ENCODE results near the gene WDR5. TPM values are rescaled to one million over a fixed set of nuclear protein-coding genes. Genes with fewer than 3 reads are reported as not detected.

Gene WDR5
- total and polyA plus RNA-seq, 2 of the 13 experiments (the other 11 are each of a cell fraction or from before 2014, with no cell fraction given), result 34.3 TPM

- no peak for ATAC-seq
- H3K4me3 ChIP-seq (replicated peaks in 1 of 3; ENCODE audit: insufficient read depth in 1 of 3, low read depth in 2 of 3, low read length in 3 of 3), result no peak overlapping the region
- H3K27me3 ChIP-seq (ENCODE audit: control insufficient read depth in 1 of 2, insufficient read depth in 2 of 2, low read length in 2 of 2), result no peaks in the 10 kb centered on the region
- H3K9me3 ChIP-seq (ENCODE audit: low read length), result no peaks in the 10 kb centered on the region
- H4K20me1 ChIP-seq (ENCODE audit: insufficient read depth, low read length), result no peaks in the 10 kb centered on the region
- H3K27ac ChIP-seq (ENCODE audit: extremely low read length, insufficient read depth, low read length), result no peak overlapping the region
- BruUV-seq (replicated peaks), result no TSS peak
- 87% methylated on average over 14 of the region's 14 CpGs for WGBS (ENCODE audit: low lambda C conversion rate)
- ChIA-PET POLR2A (no interaction called here), CTCF (ENCODE audit: low intra/inter-chr PET ratio, low total read pairs) (no interaction called here)
- no peak overlapping the region for H3K9ac ChIP-seq (ENCODE audit: insufficient read depth, low read depth, low read length)
- no peak overlapping the region for H2AFZ ChIP-seq (ENCODE audit: low read length)
- DNase-seq (ENCODE audit: low spot score), result no peak
- peaks cover 5 to 25% of the 10 kb centered on the region in 2 experiments; a peak in 4 of 5 replicates for H3K36me3 ChIP-seq (replicated peaks in 1 of 2; ENCODE audit: control insufficient read depth in 1 of 2, insufficient read depth in 2 of 2, low read length in 2 of 2)
- intact Hi-C loops (cut with micrococcal nuclease; ENCODE audit: unreplicated experiment), result no loop called here
- no peak overlapping the region for H3K4me2 ChIP-seq (ENCODE audit: low read depth, low read length)
- H3K79me2 ChIP-seq (ENCODE audit: insufficient read depth, low read length), result no peaks in the 10 kb centered on the region
- no peaks in the 10 kb centered on the region; the same call in 1 of the 2 replicates for H3K4me1 ChIP-seq (ENCODE audit: insufficient read depth, low read length)
- no peak for FAIRE-seq
- in situ Hi-C loops (cut with HindIII; ENCODE audit: extremely low pct_ligation_motif_present, low pct_unique_long_range_greater_than_20kb), result loop anchor here (10.0 kb wide), 1 partner anchor 163 kb away; the partner anchor contains the start of gene RXRA
- TF ChIP-seq ZNF276 (CRISPR knock-in tag; IDR thresholded peaks at IDR 0.05; ENCODE audit: low read depth) (no peak), JDP2 (CRISPR knock-in tag; IDR thresholded peaks at IDR 0.05; ENCODE audit: borderline replicate concordance) (no peak), IKZF5 (CRISPR knock-in tag; IDR thresholded peaks at IDR 0.05) (no peak), ZBTB33 (CRISPR knock-in tag; IDR thresholded peaks at IDR 0.05) (no peak), ZNF841 (CRISPR knock-in tag; IDR thresholded peaks at IDR 0.05; ENCODE audit: borderline replicate concordance) (no peak), ZNF615 (CRISPR knock-in tag; IDR thresholded peaks at IDR 0.05; ENCODE audit: borderline replicate concordance) (no peak), FOSL1 (CRISPR knock-in tag; IDR thresholded peaks at IDR 0.05; ENCODE audit: borderline replicate concordance) (no peak), IRF1 (CRISPR knock-in tag; IDR thresholded peaks at IDR 0.05; ENCODE audit: low read depth) (no peak), ZNF296 (CRISPR knock-in tag; conservative IDR thresholded peaks at IDR 0.05) (no peak), ZNF33A (CRISPR knock-in tag; IDR thresholded peaks at IDR 0.05; ENCODE audit: borderline replicate concordance) (no peak), ZNF160 (CRISPR knock-in tag; IDR thresholded peaks at IDR 0.05) (no peak), GFI1 (CRISPR knock-in tag; IDR thresholded peaks at IDR 0.05; ENCODE audit: borderline replicate concordance) (no peak), ZBTB3 (CRISPR knock-in tag; IDR thresholded peaks at IDR 0.05; ENCODE audit: borderline replicate concordance, low read depth) (no peak), ZFP41 (CRISPR knock-in tag; IDR thresholded peaks at IDR 0.05; ENCODE audit: borderline replicate concordance) (no peak), RFXAP (CRISPR knock-in tag; IDR thresholded peaks at IDR 0.05; ENCODE audit: borderline replicate concordance) (no peak), ZNF367 (CRISPR knock-in tag; IDR thresholded peaks at IDR 0.05; ENCODE audit: borderline replicate concordance) (no peak)
- TF ChIP-seq, protein P1, sequence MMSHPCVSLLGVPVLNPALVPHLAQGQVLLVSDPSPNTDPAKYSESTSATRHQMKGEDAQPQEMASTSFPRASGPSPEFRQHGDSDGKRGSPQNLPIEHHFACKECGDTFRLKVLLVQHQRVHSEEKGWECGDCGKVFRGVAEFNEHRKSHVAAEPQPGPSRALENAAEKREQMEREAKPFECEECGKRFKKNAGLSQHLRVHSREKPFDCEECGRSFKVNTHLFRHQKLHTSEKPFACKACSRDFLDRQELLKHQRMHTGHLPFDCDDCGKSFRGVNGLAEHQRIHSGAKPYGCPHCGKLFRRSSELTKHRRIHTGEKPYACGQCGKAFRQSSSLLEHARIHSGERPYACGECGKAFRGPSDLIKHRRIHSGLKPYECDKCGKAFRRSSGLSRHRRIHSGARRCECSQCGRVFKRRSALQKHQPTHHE (CRISPR knock-in tag; IDR thresholded peaks at IDR 0.05; ENCODE audit: borderline replicate concordance), result no peak
These were observed 25.8 kb downstream of the WDR5 start for GRCh38 chr9:134161647-134162046.
